Measurements from ENCODE around the gene EXOC1L.

GRCh38 chr4:55830048-55830447, 10.5 kb downstream of the EXOC1L start:
- TF ChIP-seq, protein P1, sequence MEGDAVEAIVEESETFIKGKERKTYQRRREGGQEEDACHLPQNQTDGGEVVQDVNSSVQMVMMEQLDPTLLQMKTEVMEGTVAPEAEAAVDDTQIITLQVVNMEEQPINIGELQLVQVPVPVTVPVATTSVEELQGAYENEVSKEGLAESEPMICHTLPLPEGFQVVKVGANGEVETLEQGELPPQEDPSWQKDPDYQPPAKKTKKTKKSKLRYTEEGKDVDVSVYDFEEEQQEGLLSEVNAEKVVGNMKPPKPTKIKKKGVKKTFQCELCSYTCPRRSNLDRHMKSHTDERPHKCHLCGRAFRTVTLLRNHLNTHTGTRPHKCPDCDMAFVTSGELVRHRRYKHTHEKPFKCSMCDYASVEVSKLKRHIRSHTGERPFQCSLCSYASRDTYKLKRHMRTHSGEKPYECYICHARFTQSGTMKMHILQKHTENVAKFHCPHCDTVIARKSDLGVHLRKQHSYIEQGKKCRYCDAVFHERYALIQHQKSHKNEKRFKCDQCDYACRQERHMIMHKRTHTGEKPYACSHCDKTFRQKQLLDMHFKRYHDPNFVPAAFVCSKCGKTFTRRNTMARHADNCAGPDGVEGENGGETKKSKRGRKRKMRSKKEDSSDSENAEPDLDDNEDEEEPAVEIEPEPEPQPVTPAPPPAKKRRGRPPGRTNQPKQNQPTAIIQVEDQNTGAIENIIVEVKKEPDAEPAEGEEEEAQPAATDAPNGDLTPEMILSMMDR (optimal IDR thresholded peaks at IDR 0.05 in 1 of 3, IDR thresholded peaks at IDR 0.05 in 1 of 3, conservative IDR thresholded peaks at IDR 0.05 in 1 of 3; ENCODE audit: extremely low read depth in 1 of 3, insufficient read depth in 2 of 3, low read length in 3 of 3) = no peak
- TF ChIP-seq EZH2 (IDR thresholded peaks at IDR 0.05; ENCODE audit: low read length) = no peak

Measured in keratinocyte (primary cell).